SK-N-SH (cell line): ENCODE measurements around the gene YES1.

Source experiments
- EP300 ChIP-seq, 2 experiments: IDR thresholded peaks; 2 replicates each; pipeline versions ENCODE4 v1.4.0 to v1.6.1; 2012; ENCODE audit warnings: borderline replicate concordance in 1 of 2, low read depth in 1 of 2, low read length in 1 of 2
- MAX ChIP-seq: IDR thresholded peaks from 2 replicates; pipeline ENCODE4 v1.4.0; 2012; ENCODE audit warnings: low read depth
- POLR2AphosphoS5 ChIP-seq: IDR thresholded peaks from 2 replicates; pipeline ENCODE4 v1.6.1; 2012; ENCODE audit warnings: low read depth, low read length
- YY1 ChIP-seq: IDR thresholded peaks from 2 replicates; pipeline ENCODE4 v1.4.0; 2012; ENCODE audit warnings: low read depth, mild to moderate bottlenecking

GRCh38 chr18:712401-713134, 99.5 kb downstream of the YES1 start, which contains the start of gene ENOSF1:
- TF ChIP-seq EP300 (IDR thresholded peaks at IDR 0.05; ENCODE audit: borderline replicate concordance in 1 of 2, low read depth in 1 of 2, low read length in 1 of 2) (no peak), POLR2AphosphoS5 (peak; percentile 36; the same call in 1 of the 2 replicates), MAX (no peak), YY1 (peak; percentile 69)
